ENCODE measurements around the gene LDLRAD4.

GRCh38 chr18:13272416-13272815 is 53.9 kb downstream of the LDLRAD4 start:
- TF ChIP-seq CTCF (conservative IDR thresholded peaks at IDR 0.05; ENCODE audit: low read depth in 2 of 2): no peak
- TF ChIP-seq EZH2phosphoT487 (IDR thresholded peaks at IDR 0.05; ENCODE audit: unreplicated experiment): no peak
- TF ChIP-seq POLR2AphosphoS5 (IDR thresholded peaks at IDR 0.05; ENCODE audit: low read depth): no peak
- no peak for TF ChIP-seq CREB1 (CRISPR knock-in tag; IDR thresholded peaks at IDR 0.05; ENCODE audit: low read depth)
- no peak for TF ChIP-seq REST (IDR thresholded peaks at IDR 0.05; ENCODE audit: unreplicated experiment)
- TF ChIP-seq ZNF114 (CRISPR knock-in tag; IDR thresholded peaks at IDR 0.05): no peak
- TF ChIP-seq EZH2 (IDR thresholded peaks at IDR 0.05; ENCODE audit: low read depth, unreplicated experiment): no peak
- no peak for TF ChIP-seq STAT1 (IDR thresholded peaks at IDR 0.05; ENCODE audit: unreplicated experiment)
- TF ChIP-seq JUNB (IDR thresholded peaks at IDR 0.05; ENCODE audit: unreplicated experiment): no peak
- no peak for TF ChIP-seq ZNF331 (CRISPR knock-in tag; IDR thresholded peaks at IDR 0.05; ENCODE audit: low read depth)
- no peak for TF ChIP-seq NANOG (IDR thresholded peaks at IDR 0.05; ENCODE audit: borderline replicate concordance)
- no peak for TF ChIP-seq ZNF462 (CRISPR knock-in tag; IDR thresholded peaks at IDR 0.05)
- TF ChIP-seq ETS1 (IDR thresholded peaks at IDR 0.05): no peak

Measured in GM23338 (cell line).